RWPE1 (cell line): ENCODE results near the gene CD28.

Experiments
- CTCF ChIA-PET: fragments of 350-600 bp; sonication (Branson Sonifier 250); formaldehyde crosslinking; extraction: SDS; loops from one replicate; lab custom pipeline; 2021; lab: Yijun Ruan, JAX
- POLR2A ChIA-PET: fragments of 400-600 bp; formaldehyde crosslinking; extraction: SDS; loops from one replicate; lab custom pipeline; 2020; ENCODE audit warnings: antibody characterized with exemption; ENCODE audit not compliant: low non-redundant PET; lab: Yijun Ruan, JAX
- DNase-seq: peaks from one replicate; pipeline ENCODE4 v3.0.0; 2012; ENCODE audit warnings: low spot score
- H3K27ac ChIP-seq: fragments of 450-650 bp; 2 replicates; pipeline ENCODE4 v1.5.1; 2017
- TF ChIP-seq, protein P1 (sequence below): fragments of 450-650 bp; conservative IDR thresholded peaks from 2 replicates; pipeline ENCODE4 v1.5.1; 2017; ENCODE audit warnings: low read depth, mild to moderate bottlenecking

CD28 gene

DNA sequence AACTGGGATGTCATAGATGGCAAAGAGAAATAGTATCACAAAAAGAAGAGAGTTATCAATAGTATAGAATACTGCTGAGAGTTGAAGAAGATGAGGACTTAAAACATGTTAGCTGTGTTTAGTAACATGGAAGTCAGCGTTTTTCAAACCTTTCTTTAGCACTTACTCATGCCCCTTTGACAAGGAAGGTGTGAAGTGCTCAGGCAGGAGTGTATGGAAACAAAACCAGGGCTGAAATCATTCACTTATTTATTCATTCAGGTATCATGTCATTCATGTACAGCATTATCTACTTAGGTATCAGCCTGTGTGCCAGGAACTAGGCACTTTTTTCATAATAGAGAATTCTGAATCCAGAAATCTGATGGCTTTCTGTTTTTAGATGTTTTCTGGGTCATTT lies 27.2 kb downstream of the CD28 start:
- no peak for DNase-seq
- H3K27ac ChIP-seq = no peak overlapping the region
- ChIA-PET CTCF (interaction anchor here (0.6 kb wide), 1 partner anchor 404 kb away, joined by 4 read pairs; no protein-coding TSS in a partner anchor), POLR2A (no interaction called here)
- TF ChIP-seq, protein P1, sequence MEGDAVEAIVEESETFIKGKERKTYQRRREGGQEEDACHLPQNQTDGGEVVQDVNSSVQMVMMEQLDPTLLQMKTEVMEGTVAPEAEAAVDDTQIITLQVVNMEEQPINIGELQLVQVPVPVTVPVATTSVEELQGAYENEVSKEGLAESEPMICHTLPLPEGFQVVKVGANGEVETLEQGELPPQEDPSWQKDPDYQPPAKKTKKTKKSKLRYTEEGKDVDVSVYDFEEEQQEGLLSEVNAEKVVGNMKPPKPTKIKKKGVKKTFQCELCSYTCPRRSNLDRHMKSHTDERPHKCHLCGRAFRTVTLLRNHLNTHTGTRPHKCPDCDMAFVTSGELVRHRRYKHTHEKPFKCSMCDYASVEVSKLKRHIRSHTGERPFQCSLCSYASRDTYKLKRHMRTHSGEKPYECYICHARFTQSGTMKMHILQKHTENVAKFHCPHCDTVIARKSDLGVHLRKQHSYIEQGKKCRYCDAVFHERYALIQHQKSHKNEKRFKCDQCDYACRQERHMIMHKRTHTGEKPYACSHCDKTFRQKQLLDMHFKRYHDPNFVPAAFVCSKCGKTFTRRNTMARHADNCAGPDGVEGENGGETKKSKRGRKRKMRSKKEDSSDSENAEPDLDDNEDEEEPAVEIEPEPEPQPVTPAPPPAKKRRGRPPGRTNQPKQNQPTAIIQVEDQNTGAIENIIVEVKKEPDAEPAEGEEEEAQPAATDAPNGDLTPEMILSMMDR = no peak

DNA sequence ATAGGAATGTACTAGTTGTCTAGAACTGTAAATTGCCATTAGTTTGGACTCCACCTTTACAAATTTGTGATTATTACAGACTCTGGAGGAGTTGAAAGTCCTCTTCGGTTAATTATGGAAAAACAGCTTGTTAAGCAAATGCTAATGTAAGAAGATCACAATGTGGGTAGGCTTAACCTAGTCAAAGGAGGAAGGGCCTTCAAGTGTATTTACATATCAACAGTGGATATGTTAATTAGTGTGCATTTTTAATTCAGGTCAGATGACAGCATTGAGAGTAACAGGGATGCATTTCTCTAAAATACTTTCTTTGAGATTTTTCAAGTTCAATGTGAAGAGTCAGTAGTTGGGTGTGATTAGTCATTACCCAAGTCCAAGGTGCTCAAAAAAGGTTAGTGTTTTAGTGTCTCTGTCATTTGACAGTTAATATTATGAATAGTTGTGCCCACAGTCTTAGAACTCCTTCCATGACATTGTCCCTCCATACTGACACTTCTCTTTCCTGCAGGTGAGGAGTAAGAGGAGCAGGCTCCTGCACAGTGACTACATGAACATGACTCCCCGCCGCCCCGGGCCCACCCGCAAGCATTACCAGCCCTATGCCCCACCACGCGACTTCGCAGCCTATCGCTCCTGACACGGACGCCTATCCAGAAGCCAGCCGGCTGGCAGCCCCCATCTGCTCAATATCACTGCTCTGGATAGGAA lies 28.0 kb downstream of the CD28 start:
- no peak for DNase-seq
- ChIA-PET POLR2A (no interaction called here), CTCF (interaction anchor here (0.6 kb wide), 1 partner anchor 405 kb away, joined by 4 read pairs; no protein-coding TSS in a partner anchor)
- H3K27ac ChIP-seq = no peak overlapping the region
- TF ChIP-seq, protein P1 = no peak

DNA sequence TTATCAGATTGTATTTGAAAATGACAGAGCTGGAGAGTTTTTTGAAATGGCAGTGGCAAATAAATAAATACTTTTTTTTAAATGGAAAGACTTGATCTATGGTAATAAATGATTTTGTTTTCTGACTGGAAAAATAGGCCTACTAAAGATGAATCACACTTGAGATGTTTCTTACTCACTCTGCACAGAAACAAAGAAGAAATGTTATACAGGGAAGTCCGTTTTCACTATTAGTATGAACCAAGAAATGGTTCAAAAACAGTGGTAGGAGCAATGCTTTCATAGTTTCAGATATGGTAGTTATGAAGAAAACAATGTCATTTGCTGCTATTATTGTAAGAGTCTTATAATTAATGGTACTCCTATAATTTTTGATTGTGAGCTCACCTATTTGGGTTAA lies 30.9 kb downstream of the CD28 start:
- POLR2A ChIA-PET = no interaction called here

DNA sequence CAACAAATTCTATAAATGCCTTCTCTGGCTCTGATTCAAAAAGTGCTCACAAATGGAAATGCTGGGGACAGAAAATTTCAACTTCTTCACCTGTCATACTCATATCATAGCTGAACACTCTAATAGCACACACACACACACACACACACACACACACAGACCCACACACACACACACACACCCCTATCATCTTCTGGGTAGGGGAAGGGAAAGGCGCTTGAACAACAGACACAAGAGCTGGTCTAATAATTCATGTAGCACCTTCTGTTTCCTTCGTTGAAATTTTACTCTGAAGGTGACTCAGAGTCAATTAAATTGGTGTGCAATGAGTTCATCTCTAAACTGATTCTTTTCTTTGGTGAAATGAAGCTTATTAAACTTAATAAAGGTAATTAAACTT lies 32.9 kb downstream of the CD28 start:
- no peak overlapping the region for H3K27ac ChIP-seq
- ChIA-PET POLR2A (no interaction called here), CTCF (interaction anchor here (0.6 kb wide), 1 partner anchor 1957 kb away, joined by 3 read pairs; no protein-coding TSS in a partner anchor)
- TF ChIP-seq, protein P1 = no peak
- DNase-seq = no peak

More for the DNA sequence above, 30.9 kb downstream of the CD28 start:
- TF ChIP-seq, protein P1 = no peak
- DNase-seq = no peak
- CTCF ChIA-PET = no interaction called here
- no peak overlapping the region for H3K27ac ChIP-seq

DNA sequence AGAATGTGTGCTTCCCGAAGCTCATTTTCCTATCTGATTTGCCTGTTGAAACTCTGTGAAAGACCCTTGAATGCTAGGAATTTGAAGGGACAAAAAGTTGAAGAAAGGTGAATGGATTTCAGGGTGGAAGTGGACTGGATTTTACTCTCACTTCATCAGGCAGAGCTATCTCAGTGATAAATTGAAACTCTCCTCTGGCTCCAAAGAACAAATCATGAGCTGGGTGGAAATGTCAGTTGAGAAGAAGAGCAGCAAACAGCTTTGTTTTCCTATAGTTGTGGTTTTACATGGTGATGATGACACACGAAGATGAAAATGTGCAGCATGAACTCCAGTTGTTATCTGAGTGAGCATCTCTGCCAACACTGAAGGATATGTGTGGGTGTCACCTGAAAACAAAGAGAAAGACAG lies 34.4 kb downstream of the CD28 start:
- TF ChIP-seq, protein P1 = no peak
- DNase-seq = no peak
- CTCF ChIA-PET = interaction anchor here (0.7 kb wide), 1 partner anchor 20 kb away, joined by 7 read pairs; no protein-coding TSS in a partner anchor
- POLR2A ChIA-PET = no interaction called here
- H3K27ac ChIP-seq = no peak overlapping the region

DNA sequence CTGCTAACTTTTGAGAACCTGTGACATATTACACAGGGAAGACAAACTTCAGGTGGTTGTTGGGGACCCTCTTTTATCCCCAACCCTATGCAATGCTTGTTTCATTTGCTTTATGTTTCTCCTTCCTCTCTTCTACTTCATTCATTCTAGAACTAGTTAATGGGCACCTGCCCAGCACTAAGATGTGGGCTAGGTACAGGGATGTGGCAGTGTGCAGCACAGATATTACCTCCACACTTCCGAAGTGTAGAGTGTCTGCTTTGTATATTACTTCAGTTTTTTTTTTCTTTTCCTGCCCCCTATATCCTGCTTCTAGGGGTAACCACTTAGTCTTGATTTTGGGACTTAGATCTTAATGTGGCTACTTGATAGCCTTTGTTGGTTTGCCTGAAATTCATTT lies 35.1 kb downstream of the CD28 start:
- POLR2A ChIA-PET = no interaction called here
- TF ChIP-seq, protein P1 = no peak
- CTCF ChIA-PET = no interaction called here
- H3K27ac ChIP-seq = no peak overlapping the region
- DNase-seq = no peak
